Endodermal cell (in vitro differentiated cells): ENCODE measurements around the gene UPK1B. TPM values are rescaled to one million over a fixed set of nuclear protein-coding genes. Genes with fewer than 3 reads are reported as not detected.
A peak's percentile ranks its signal among the peaks of the same experiment; 100 is the strongest.

ENCODE experiments used
- DNase-seq: peaks from one replicate; pipeline ENCODE4 v3.0.0-alpha.2; 2017
- H3K27ac ChIP-seq: 2 replicates; pipeline ENCODE4 v1.5.1; 2013; ENCODE audit warnings: mild to moderate bottlenecking, low read depth, low read length, moderate library complexity
- H3K27me3 ChIP-seq: 2 replicates; pipeline ENCODE4 v1.6.1; 2013; ENCODE audit warnings: mild to moderate bottlenecking, low read length, moderate library complexity; ENCODE audit not compliant: insufficient read depth, control insufficient read depth, poor library complexity, severe bottlenecking
- H3K36me3 ChIP-seq: 2 replicates; pipeline ENCODE4 v1.7.0; 2013; ENCODE audit warnings: mild to moderate bottlenecking, low read length, moderate library complexity; ENCODE audit not compliant: control insufficient read depth, insufficient read depth
- H3K4me1 ChIP-seq: one replicate; pipeline ENCODE4 v1.7.0; 2013; ENCODE audit warnings: low read length; ENCODE audit not compliant: control insufficient read depth, insufficient read depth
- H3K4me3 ChIP-seq: 2 replicates; pipeline ENCODE4 v1.5.1; 2013; ENCODE audit warnings: mild to moderate bottlenecking, low read length, moderate library complexity
- H3K9ac ChIP-seq: 2 replicates; pipeline ENCODE4 v1.6.1; 2013; ENCODE audit warnings: mild to moderate bottlenecking, low read length, moderate library complexity; ENCODE audit not compliant: poor library complexity, severe bottlenecking; ENCODE audit errors: extremely low read depth
- H3K9me3 ChIP-seq: 2 replicates; pipeline ENCODE4 v1.6.1; 2013; ENCODE audit warnings: mild to moderate bottlenecking, low read length, moderate library complexity; ENCODE audit not compliant: control insufficient read depth
- H3K27ac Mint-ChIP-seq: 2 replicates; pipeline ENCODE4 v1.8.0; 2020; ENCODE audit warnings: mixed read lengths
- H3K27me3 Mint-ChIP-seq: 2 replicates; pipeline ENCODE4 v1.8.0; 2021; ENCODE audit warnings: mild to moderate bottlenecking, mixed read lengths; ENCODE audit not compliant: insufficient read depth
- H3K36me3 Mint-ChIP-seq: 2 replicates; pipeline ENCODE4 v1.8.0; 2020; ENCODE audit warnings: low read depth, mixed read lengths
- H3K4me1 Mint-ChIP-seq: 2 replicates; pipeline ENCODE4 v1.8.0; 2020; ENCODE audit warnings: mixed read lengths
- H3K4me3 Mint-ChIP-seq: 2 replicates; pipeline ENCODE4 v1.8.0; 2020; ENCODE audit warnings: mild to moderate bottlenecking, moderate library complexity, mixed read lengths
- H3K9me3 Mint-ChIP-seq: 2 replicates; pipeline ENCODE4 v1.8.0; 2020; ENCODE audit warnings: mild to moderate bottlenecking, mixed read lengths
- WGBS, 2 experiments: methylation state at CpG; one replicate each; pipeline versions ENCODE4 v1.1.5 to v1.1.7; 2013; ENCODE audit warnings: missing lambda C conversion rate in 2 of 2, mixed read lengths in 1 of 2; ENCODE audit not compliant: insufficient coverage in 1 of 2, insufficient read length in 1 of 2; 5-methylcytosine and 5-hydroxymethylcytosine counted together
- total RNA-seq, 2 donors: library from RNA; stranded (reverse); fragmentation: NEBNext Ultra II Directional in 1 of 2; extraction: Animal tissue kit (Norgen Biotek cat#: 25700) in 1 of 2; gene quantifications; 2 replicates in 1 of 2; 3 replicates in 1 of 2; pipeline ENCODE4 v1.2.1, GENCODE V29; 2021
- TF ChIP-seq, protein P1 (sequence below): fragments of 200-600 bp; sonication (generic); conservative IDR thresholded peaks from 2 replicates; pipeline ENCODE4 v1.5.0; 2021; ENCODE audit warnings: antibody characterized with exemption, mild to moderate bottlenecking

The UPK1B gene
- total RNA-seq, 2 donors from 2014 or later = 4.9 to 11.3 TPM

- Histone ChIP-seq H3K9me3 (no peaks in the 10 kb centered on the region), H3K27me3 (no peaks in the 10 kb centered on the region), H3K27ac (peak overlapping the region; percentile 45), H3K9ac (no peak overlapping the region), H3K36me3 (peaks cover 74% of the 10 kb centered on the region), H3K4me1 (peaks cover 30% of the 10 kb centered on the region), H3K4me3 (peak overlapping the region; percentile 26)
- Mint-ChIP-seq H3K4me1 (peaks cover 65% of the 10 kb centered on the region), H3K9me3 (no peaks in the 10 kb centered on the region), H3K36me3 (peaks cover 61% of the 10 kb centered on the region), H3K27me3 (no peaks in the 10 kb centered on the region), H3K4me3 (no peak overlapping the region), H3K27ac (peak overlapping the region; percentile 42)
- TF ChIP-seq, protein P1, sequence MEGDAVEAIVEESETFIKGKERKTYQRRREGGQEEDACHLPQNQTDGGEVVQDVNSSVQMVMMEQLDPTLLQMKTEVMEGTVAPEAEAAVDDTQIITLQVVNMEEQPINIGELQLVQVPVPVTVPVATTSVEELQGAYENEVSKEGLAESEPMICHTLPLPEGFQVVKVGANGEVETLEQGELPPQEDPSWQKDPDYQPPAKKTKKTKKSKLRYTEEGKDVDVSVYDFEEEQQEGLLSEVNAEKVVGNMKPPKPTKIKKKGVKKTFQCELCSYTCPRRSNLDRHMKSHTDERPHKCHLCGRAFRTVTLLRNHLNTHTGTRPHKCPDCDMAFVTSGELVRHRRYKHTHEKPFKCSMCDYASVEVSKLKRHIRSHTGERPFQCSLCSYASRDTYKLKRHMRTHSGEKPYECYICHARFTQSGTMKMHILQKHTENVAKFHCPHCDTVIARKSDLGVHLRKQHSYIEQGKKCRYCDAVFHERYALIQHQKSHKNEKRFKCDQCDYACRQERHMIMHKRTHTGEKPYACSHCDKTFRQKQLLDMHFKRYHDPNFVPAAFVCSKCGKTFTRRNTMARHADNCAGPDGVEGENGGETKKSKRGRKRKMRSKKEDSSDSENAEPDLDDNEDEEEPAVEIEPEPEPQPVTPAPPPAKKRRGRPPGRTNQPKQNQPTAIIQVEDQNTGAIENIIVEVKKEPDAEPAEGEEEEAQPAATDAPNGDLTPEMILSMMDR = no peak
- 6 to 19% methylated on average over 4 of the region's 4 CpGs for WGBS, 2 experiments
- peak; percentile 61 for DNase-seq
Observed at GRCh38 chr3:119211193-119211592, 37.8 kb downstream of the UPK1B start.

DNA sequence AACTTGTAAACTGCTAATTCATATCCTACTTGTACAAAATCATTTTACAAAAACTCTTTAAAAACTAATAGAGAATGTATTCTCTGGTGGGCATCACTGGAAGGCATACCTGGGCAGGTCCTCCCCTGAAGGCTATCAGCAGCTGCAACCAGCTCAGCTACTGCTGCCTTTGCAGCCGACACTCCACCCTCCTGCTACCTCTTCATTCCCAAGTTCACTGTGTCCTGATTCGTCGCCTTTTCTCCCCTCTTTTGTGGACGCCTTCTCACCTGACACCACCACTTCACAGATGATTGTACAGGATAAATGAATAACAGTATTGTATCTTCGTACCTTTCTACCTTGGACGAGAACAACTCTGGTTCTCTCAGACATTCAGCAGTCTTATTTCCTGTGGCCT lies 38.4 kb downstream of the UPK1B start:
- peaks cover 64% of the 10 kb centered on the region for H3K36me3 Mint-ChIP-seq

GRCh38 chr3:119219069-119219468 lies 45.7 kb downstream of the UPK1B start:
- peak overlapping the region; percentile 14 for H3K27ac Mint-ChIP-seq
- WGBS, 2 experiments = 98 to 100% methylated on average over 4 of the region's 4 CpGs
- peaks cover 13% of the 10 kb centered on the region for H3K4me1 Mint-ChIP-seq
- TF ChIP-seq, protein P1 = no peak
- Histone ChIP-seq H3K27ac (no peak overlapping the region), H3K9ac (no peak overlapping the region), H3K4me3 (no peak overlapping the region), H3K9me3 (no peaks in the 10 kb centered on the region), H3K4me1 (peaks cover 6% of the 10 kb centered on the region), H3K36me3 (peaks cover 98% of the 10 kb centered on the region), H3K27me3 (no peaks in the 10 kb centered on the region)
- peaks cover 87% of the 10 kb centered on the region for H3K36me3 Mint-ChIP-seq
- H3K27me3 Mint-ChIP-seq = no peaks in the 10 kb centered on the region
- no peaks in the 10 kb centered on the region for H3K9me3 Mint-ChIP-seq
- no peak overlapping the region for H3K4me3 Mint-ChIP-seq
- no peak for DNase-seq

More for the DNA sequence above, 38.4 kb downstream of the UPK1B start:
- Mint-ChIP-seq H3K27ac (peak overlapping the region; percentile 52), H3K27me3 (no peaks in the 10 kb centered on the region), H3K4me1 (peaks cover 58% of the 10 kb centered on the region), H3K9me3 (no peaks in the 10 kb centered on the region), H3K4me3 (no peak overlapping the region)
- Histone ChIP-seq H3K9me3 (no peaks in the 10 kb centered on the region), H3K36me3 (peaks cover 80% of the 10 kb centered on the region), H3K4me1 (peaks cover 24% of the 10 kb centered on the region), H3K27me3 (no peaks in the 10 kb centered on the region), H3K27ac (no peak overlapping the region), H3K4me3 (no peak overlapping the region), H3K9ac (no peak overlapping the region)
- WGBS, 2 experiments = 76 to 93% methylated on average over 4 to 6 of the region's 6 CpGs
- TF ChIP-seq, protein P1 = no peak
- no peak for DNase-seq
